Fibroblast of peridontal ligament (primary cell): ENCODE results near the gene GNAL.

Experiments used
- DNase-seq: peaks from one replicate; pipeline ENCODE4 v3.0.0-alpha.2; 2010; ENCODE audit errors: extremely low read depth

The GNAL gene

GRCh38 chr18:11808001-11808855, 119.2 kb downstream of the GNAL start:
- DNase-seq = no peak

- DNase-seq = no peak
These were observed 120.8 kb downstream of the GNAL start for GRCh38 chr18:11809895-11810294.

- no peak for DNase-seq
These were observed 121.3 kb downstream of the GNAL start for GRCh38 chr18:11810379-11810778.

GRCh38 chr18:11811009-11811408, 121.9 kb downstream of the GNAL start:
- DNase-seq = no peak

GRCh38 chr18:11817229-11817628, 128.2 kb downstream of the GNAL start:
- DNase-seq = no peak

GRCh38 chr18:11818486-11819203, 129.6 kb downstream of the GNAL start:
- DNase-seq = no peak

GRCh38 chr18:11819938-11820337, 130.9 kb downstream of the GNAL start:
- no peak for DNase-seq

GRCh38 chr18:11820697-11821096, 131.6 kb downstream of the GNAL start:
- DNase-seq = no peak

GRCh38 chr18:11821208-11821607, 132.1 kb downstream of the GNAL start:
- DNase-seq = no peak

GRCh38 chr18:11821643-11822237, 132.7 kb downstream of the GNAL start:
- no peak for DNase-seq

- DNase-seq = no peak
These were observed 134.5 kb downstream of the GNAL start for GRCh38 chr18:11823545-11823944.

- DNase-seq = no peak
These were observed 137.8 kb downstream of the GNAL start for GRCh38 chr18:11826836-11827235.

GRCh38 chr18:11828786-11829432, 139.8 kb downstream of the GNAL start:
- DNase-seq = no peak

- DNase-seq = no peak
These were observed 141.5 kb downstream of the GNAL start for GRCh38 chr18:11830585-11830984.

- no peak for DNase-seq
These were observed 142.9 kb downstream of the GNAL start for GRCh38 chr18:11831921-11832320.

- no peak for DNase-seq
These were observed 145.7 kb downstream of the GNAL start for GRCh38 chr18:11834772-11835171.

- no peak for DNase-seq
These were observed 150.5 kb downstream of the GNAL start for GRCh38 chr18:11839556-11839955.

GRCh38 chr18:11840493-11840892, 151.4 kb downstream of the GNAL start:
- no peak for DNase-seq

- DNase-seq = no peak
These were observed 153.5 kb downstream of the GNAL start for GRCh38 chr18:11842562-11842961.

- no peak for DNase-seq
These were observed 155.4 kb downstream of the GNAL start for GRCh38 chr18:11844436-11844835.

GRCh38 chr18:11845654-11846053, 156.6 kb downstream of the GNAL start:
- DNase-seq = no peak

- DNase-seq = no peak
These were observed 158.7 kb downstream of the GNAL start for GRCh38 chr18:11847811-11848210.
